Ovary (tissue), 9 donors: ENCODE results near the gene ATP5F1A. TPM values are rescaled to one million over a fixed set of nuclear protein-coding genes. Genes with fewer than 3 reads are reported as not detected.
"Not testable (repeated sequence)": the region's sequence is repeated elsewhere in the genome, so short reads cannot be mapped to it uniquely, and the experiment has no call there.

Experiments used
- DNase-seq, 5 donors: peaks; one replicate each; pipeline ENCODE4 v3.0.0-alpha.2; 2019 to 2020
- H3K27ac ChIP-seq, 2 donors: fragments of 200-600 bp; one replicate each; pipeline versions ENCODE4 v1.5.1 to v1.8.0; 2019 to 2022
- H3K27me3 ChIP-seq: fragments of 200-600 bp; one replicate; pipeline ENCODE4 v1.8.0; 2022
- H3K36me3 ChIP-seq: fragments of 200-600 bp; sonication (generic); one replicate; pipeline ENCODE4 v1.5.1; 2019
- H3K4me1 ChIP-seq: one replicate; pipeline ENCODE4 v1.8.1; 2013; ENCODE audit warnings: mild to moderate bottlenecking, moderate library complexity; ENCODE audit not compliant: insufficient read depth
- H3K4me3 ChIP-seq: fragments of 200-600 bp; sonication (generic); one replicate; pipeline ENCODE4 v1.5.1; 2017
- H3K9me3 ChIP-seq, 2 donors: fragments of 200-600 bp in 1 of 2; sonication (generic) in 1 of 2; one replicate each; pipeline versions ENCODE4 v1.5.1 to v1.8.1; 2013 to 2019; ENCODE audit warnings: mild to moderate bottlenecking in 1 of 2, moderate library complexity in 1 of 2
- EP300 ChIP-seq: sonication (generic); formaldehyde crosslinking; IDR thresholded peaks from one replicate; pipeline ENCODE4 v1.6.1; 2017; ENCODE audit warnings: antibody characterized with exemption
- POLR2A ChIP-seq: fragments of 450-650 bp; IDR thresholded peaks from one replicate; pipeline ENCODE4 v1.6.1; 2017; ENCODE audit warnings: antibody characterized with exemption, mild to moderate bottlenecking, moderate library complexity
- WGBS, 3 donors: extraction: QIAGEN DNeasy Blood & Tissue Kit in 1 of 3; methylation state at CpG; one replicate each; pipeline versions ENCODE4 v1.1.5 to v1.1.7; 2013 to 2017; 5-methylcytosine and 5-hydroxymethylcytosine counted together
- intact Hi-C, 4 donors: fragments of 100-400 bp; cut with DNase I; formaldehyde crosslinking; loops; one replicate each; pipeline versions ENCODE4 v1.11.0 to v1.15.1; 2022 to 2023
- polyA plus RNA-seq, 2 donors: library from polyadenylated mRNA; stranded (reverse); fragments of 200-250 nt in 1 of 2; fragments of 350-450 nt in 1 of 2; fragmentation: Illumina TruSeq in 1 of 2; extraction: RNeasy Lipid Tissue Mini Kit (QIAGEN cat#74804) in 1 of 2; gene quantifications; one replicate each; pipeline ENCODE4 v1.2.3, GENCODE V29; 2013 to 2014
- total RNA-seq, 7 donors: library from RNA; depleted of rRNA in 2 of 7; stranded (reverse); fragments of >200 nt in 2 of 7; fragmentation: NEBNext Ultra II Directional in 3 of 7; extraction: Animal tissue kit (Norgen Biotek cat#: 25700) in 3 of 7; gene quantifications; one replicate each; pipeline versions ENCODE4 v1.1.0 to v1.2.4, GENCODE V29; 2016 to 2023
- TF ChIP-seq, protein P1 (sequence below), 3 donors: fragments of 450-650 bp in 2 of 3; fragments of 200-600 bp in 1 of 3; IDR thresholded peaks; one replicate each; pipeline versions ENCODE4 v1.5.1 to v1.8.0; 2016 to 2022; ENCODE audit warnings: antibody characterized with exemption in 3 of 3, mild to moderate bottlenecking in 1 of 3
- donor health status: DM: no; HTN: no; CAD: no; lungs with moderate emphysema.
- donor health status: DM: no; HTN: no; CAD: no.
- donor health status: Bipolar disorder and iron deficiency.
- donor health status: DM: yes; HTN: yes; CAD: no.
- donor health status: DM: no; HTN: no; CAD: no.
- donor health status: DM: yes; HTN: yes; CAD: no.

ATP5F1A gene
- total and polyA plus RNA-seq, 9 donors: 251 to 409 (median 294) TPM

DNA sequence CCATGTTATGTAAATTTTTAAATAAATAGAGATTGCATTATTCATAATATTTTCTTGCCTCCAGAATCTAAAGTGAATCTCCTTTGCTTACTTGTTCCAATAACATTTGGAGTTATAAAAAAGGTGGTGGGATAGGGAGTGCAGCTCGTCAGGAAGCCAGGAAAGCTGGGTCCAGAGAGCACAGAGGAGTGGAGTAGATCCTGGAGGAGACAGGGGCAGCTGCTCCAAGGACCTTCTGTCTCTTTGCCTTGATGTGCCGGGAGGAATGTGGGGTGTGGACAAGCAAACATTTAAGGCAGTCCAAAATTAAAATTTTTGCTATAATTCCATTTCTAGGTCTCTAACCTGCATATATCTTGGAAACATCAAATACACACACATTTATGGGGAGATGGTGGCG lies 35.4 kb upstream of the ATP5F1A start:
- no peaks in the 10 kb centered on the region for H3K9me3 ChIP-seq
- H3K36me3 ChIP-seq: no peaks in the 10 kb centered on the region
- peak overlapping the region in 1 of 2 donors; percentile 11 for H3K27ac ChIP-seq
- TF ChIP-seq POLR2A (no peak), EP300 (no peak)
- TF ChIP-seq, protein P1, sequence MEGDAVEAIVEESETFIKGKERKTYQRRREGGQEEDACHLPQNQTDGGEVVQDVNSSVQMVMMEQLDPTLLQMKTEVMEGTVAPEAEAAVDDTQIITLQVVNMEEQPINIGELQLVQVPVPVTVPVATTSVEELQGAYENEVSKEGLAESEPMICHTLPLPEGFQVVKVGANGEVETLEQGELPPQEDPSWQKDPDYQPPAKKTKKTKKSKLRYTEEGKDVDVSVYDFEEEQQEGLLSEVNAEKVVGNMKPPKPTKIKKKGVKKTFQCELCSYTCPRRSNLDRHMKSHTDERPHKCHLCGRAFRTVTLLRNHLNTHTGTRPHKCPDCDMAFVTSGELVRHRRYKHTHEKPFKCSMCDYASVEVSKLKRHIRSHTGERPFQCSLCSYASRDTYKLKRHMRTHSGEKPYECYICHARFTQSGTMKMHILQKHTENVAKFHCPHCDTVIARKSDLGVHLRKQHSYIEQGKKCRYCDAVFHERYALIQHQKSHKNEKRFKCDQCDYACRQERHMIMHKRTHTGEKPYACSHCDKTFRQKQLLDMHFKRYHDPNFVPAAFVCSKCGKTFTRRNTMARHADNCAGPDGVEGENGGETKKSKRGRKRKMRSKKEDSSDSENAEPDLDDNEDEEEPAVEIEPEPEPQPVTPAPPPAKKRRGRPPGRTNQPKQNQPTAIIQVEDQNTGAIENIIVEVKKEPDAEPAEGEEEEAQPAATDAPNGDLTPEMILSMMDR (IDR thresholded peaks at IDR 0.05): no peak
- no peaks in the 10 kb centered on the region for H3K27me3 ChIP-seq
- 8 to 33% (median 13%) methylated on average over 3 of the region's 3 CpGs for WGBS, 3 donors
- H3K4me1 ChIP-seq: peaks cover 1% of the 10 kb centered on the region
- peak in 3 of 5 donors; percentile 24 to 55 (median 30) for DNase-seq
- intact Hi-C loops: no loop called here
- H3K4me3 ChIP-seq: no peak overlapping the region

DNA sequence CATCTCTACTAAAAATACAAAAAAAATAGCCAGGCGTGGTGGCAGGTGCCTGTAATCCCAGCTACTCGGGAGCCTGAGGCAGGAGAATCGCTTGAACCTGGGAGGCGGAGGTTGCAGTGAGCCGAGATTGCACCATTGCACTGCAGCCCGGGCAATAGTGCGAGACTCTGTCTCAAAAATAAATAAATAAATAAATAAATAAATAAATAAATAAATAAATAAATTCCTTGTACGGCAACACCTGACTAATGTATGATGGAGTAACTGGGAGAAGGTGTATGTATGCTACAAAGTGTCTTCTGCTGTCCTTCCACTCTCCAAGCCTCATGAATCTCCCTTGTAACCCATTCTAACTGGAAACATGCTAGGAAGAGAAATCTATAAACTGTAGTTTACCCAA lies 32.5 kb upstream of the ATP5F1A start:
- H3K27ac ChIP-seq, intact Hi-C loops, H3K36me3 ChIP-seq, H3K27me3 ChIP-seq, H3K4me1 ChIP-seq, H3K9me3 ChIP-seq, H3K4me3 ChIP-seq, DNase-seq: not testable (repeated sequence)
- WGBS, 3 donors: 98% methylated on average over 8 of the region's 8 CpGs

DNA sequence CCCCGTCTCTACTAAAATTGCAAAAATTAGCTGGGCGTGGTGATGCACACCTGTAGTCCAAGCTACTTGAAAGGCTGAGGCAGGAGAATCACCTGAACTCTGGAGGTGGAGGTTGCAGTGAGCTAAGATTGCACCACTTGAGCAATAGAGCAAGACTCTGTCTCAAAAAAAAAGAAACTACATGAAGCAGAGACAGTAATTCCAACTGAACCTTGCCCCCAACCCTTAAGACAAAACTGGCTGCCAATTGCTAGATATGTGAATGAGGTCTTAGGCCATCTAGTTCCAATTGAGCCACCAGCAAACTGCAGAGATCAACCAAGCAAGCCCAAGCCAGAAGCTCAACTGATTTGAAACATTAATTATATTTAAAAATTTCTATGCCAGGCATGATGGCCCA lies 32.0 kb upstream of the ATP5F1A start:
- H3K4me3 ChIP-seq: no peak overlapping the region
- no peaks in the 10 kb centered on the region for H3K36me3 ChIP-seq
- TF ChIP-seq EP300 (no peak), POLR2A (no peak)
- TF ChIP-seq, protein P1 (IDR thresholded peaks at IDR 0.05): no peak
- intact Hi-C loops: no loop called here
- no peak overlapping the region for H3K27ac ChIP-seq
- no peaks in the 10 kb centered on the region for H3K27me3 ChIP-seq
- no peak for DNase-seq
- peaks cover 1% of the 10 kb centered on the region for H3K4me1 ChIP-seq
- no peaks in the 10 kb centered on the region for H3K9me3 ChIP-seq
- WGBS, 3 donors: 98% methylated on average over 2 of the region's 2 CpGs

DNA sequence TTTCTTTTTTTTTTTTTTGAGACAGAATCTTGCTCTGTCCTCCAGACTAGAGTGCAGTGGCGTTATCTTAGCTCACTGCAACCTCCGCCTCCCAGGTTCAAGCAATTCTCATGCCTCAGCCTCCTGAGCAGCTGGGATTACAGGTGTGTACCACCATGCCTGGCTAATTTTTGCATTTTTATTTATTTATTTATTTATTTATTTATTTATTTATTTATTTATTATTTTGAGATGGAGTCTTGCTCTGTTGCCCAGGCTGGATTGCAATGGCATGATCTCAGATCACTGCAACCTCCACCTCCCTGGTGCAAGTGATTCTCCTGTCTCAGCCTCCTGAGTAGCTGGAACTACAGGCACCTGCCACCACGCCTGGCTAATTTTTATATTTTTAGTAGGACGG lies 28.5 kb upstream of the ATP5F1A start:
- WGBS, 3 donors: 77 to 100% (median 98%) methylated on average over 4 of the region's 4 CpGs
- H3K4me3 ChIP-seq, H3K4me1 ChIP-seq, H3K27me3 ChIP-seq, H3K36me3 ChIP-seq, DNase-seq, H3K9me3 ChIP-seq, H3K27ac ChIP-seq, intact Hi-C loops: not testable (repeated sequence)

DNA sequence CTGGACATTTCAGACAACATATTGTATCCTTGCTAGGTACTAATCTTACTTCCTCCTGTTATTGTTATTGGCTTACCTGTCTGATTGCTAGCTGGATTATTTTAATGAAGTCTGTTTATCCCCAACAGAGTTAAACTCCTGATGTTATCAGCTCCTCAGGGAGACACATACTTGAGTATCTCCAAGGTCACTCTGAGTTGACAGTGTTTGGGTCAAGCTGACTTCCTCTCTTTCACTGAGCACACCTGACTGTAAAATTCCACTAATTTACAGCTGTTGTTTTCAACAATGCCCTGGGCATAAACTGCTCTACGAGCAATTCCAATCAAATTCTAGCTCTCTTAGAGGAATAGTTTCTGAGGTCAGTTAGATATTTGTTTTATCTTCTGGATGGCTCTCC lies 15.7 kb upstream of the ATP5F1A start:
- Histone ChIP-seq H3K9me3 (no peaks in the 10 kb centered on the region), H3K4me3 (no peak overlapping the region), H3K4me1 (no peaks in the 10 kb centered on the region), H3K27me3 (no peaks in the 10 kb centered on the region), H3K27ac (no peak overlapping the region), H3K36me3 (no peaks in the 10 kb centered on the region)
- no peak for DNase-seq
- no peak for TF ChIP-seq POLR2A
- TF ChIP-seq EP300: no peak
- TF ChIP-seq, protein P1 (IDR thresholded peaks at IDR 0.05): no peak
- intact Hi-C loops: no loop called here
- WGBS, 3 donors: 47 to 79% (median 69%) methylated on average over 1 of the region's 1 CpG

DNA sequence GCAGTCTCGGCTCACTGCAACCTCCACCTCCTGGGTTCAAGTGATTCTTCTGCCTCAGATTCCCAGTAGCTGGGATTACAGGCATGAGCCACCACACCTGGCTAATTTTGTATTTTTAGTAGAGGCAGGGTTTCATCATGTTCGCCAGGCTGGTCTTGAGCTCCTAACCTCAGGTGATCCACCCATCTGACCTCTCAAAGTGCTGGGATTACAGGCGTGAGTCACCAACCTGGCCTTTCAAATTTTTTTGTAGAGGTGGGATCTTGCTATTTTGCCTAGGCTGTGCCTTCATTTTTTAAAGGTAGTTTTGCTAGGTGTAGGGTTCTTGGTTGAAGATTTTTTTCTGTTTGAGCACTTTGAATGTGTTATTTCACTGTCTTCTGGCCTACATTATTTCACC lies 12.3 kb upstream of the ATP5F1A start:
- Histone ChIP-seq H3K27me3 (no peaks in the 10 kb centered on the region), H3K4me1 (no peaks in the 10 kb centered on the region), H3K36me3 (no peaks in the 10 kb centered on the region), H3K4me3 (no peak overlapping the region), H3K27ac (no peak overlapping the region), H3K9me3 (no peaks in the 10 kb centered on the region)
- 97 to 100% (median 97%) methylated on average over 3 of the region's 3 CpGs for WGBS, 3 donors
- no peak for DNase-seq
- intact Hi-C loops: no loop called here
- no peak for TF ChIP-seq POLR2A
- TF ChIP-seq EP300: no peak
- TF ChIP-seq, protein P1 (IDR thresholded peaks at IDR 0.05): no peak
